ENCODE results near the gene PRKAG3.

GRCh38 chr2:218776488-218776887 lies 55.1 kb downstream of the PRKAG3 start:
- TF ChIP-seq POLR2AphosphoS5 (IDR thresholded peaks at IDR 0.05) (no peak), CTCF (IDR thresholded peaks at IDR 0.05) (no peak)
